Stimulated activated CD8-positive, alpha-beta memory T cell treated with anti-CD3 and anti-CD28 coated beads, Interleukin-7, amount 100 ng/mL, for 1 hour (primary cell): ENCODE measurements around the gene ATIC.
"Not testable (repeated sequence)": the region's sequence is repeated elsewhere in the genome, so short reads cannot be mapped to it uniquely, and the experiment has no call there.

ENCODE experiments used
- DNase-seq, 2 donors: peaks; one replicate each; pipeline ENCODE4 v3.0.0-alpha.2; 2020; ENCODE audit warnings: low read depth in 2 of 2

The ATIC gene

DNA sequence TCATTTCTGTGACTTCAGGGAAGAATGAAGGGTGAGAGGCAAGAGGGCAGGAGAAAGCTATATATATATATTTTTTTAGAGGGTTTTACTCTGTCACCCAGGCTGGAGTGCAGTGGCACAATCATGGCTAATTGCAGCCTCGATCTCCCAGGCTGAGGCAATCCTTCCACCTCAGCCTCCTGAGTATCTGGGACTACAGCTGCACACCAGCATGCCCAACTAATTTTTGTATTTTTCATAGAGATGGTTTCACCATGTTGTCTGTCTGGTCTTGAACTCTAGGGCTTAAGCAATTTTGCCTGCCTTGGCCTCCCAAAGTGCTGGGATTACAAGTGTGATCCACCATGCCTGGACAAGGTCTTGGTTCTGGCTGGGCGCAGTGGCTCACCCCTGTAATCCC, 3.4 kb downstream of the ATIC start:
- DNase-seq: no peak

DNA sequence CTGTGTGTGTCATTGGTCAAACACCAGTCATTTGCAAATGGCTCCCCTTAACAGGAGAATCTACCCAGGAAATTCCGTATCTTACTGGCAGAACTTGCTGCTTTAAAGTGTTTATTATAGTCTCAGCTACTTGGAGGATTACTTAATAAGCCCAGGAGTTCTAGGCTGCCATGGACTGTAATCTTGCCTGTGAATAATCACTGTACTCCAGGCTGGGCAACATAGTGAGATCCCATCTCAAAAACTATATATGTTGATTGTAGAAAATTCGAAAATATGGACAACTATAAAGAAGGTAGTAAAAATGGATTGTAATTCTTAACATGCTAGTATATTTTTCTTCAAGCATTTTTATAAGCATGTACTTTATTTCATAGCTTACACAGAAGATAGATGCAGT, 4.5 kb downstream of the ATIC start:
- no peak for DNase-seq

DNA sequence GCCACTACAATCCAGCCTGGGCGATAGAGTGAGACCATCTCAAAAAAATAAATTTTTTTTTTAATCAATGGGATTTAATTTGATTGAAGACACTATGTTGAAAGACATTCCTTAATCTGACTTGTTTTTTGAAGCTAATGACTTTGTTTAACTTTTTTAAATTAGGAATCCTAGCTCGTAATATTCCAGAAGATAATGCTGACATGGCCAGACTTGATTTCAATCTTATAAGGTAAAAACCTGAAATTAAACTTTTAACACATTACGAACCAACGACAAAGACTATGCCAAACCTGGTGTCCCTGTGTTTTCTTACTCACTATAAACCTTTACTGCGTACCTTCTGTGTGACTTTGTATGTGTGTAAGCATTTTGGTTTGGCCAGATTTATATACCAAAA, 7.6 kb downstream of the ATIC start:
- no peak for DNase-seq

DNA sequence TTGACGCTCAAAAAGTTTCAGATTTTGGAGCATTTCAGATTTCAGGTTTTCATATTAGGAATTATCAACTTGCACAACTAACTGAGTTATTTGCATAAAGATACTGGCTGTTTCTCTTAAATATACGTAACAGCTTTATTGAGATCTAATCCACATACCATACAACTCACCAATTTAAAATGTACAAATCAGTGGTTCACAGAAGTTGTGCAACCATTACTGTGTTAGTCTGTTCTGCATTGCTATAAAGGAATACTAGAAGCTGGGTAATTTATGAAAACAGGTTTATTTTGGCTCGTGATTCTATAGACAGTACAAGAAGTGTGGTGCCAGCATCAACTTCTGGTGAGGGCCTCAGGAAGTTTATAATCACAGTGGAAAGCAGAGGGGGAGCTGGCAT, 8.2 kb downstream of the ATIC start:
- DNase-seq: no peak

DNA sequence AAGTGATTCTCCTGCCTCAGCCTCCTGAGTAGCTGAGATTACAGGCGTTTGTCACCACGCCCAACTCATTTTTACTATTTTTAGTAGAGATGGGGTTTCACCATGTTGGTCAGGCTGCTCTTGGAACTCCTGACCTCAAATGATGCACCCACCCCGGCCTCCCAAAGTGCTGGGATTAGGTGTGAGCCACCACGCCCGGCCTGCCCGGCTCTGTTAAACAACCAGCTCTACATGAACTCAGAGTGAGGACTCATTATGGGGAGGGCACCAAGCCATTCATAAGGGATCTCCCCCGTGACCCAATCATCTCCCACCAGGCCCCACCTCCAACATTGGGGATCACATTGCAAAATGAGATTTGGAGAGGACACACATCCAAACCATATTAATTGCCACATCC, 8.8 kb downstream of the ATIC start:
- DNase-seq: no peak

- no peak for DNase-seq
These were observed 13.0 kb downstream of the ATIC start for GRCh38 chr2:215324811-215325210.

DNA sequence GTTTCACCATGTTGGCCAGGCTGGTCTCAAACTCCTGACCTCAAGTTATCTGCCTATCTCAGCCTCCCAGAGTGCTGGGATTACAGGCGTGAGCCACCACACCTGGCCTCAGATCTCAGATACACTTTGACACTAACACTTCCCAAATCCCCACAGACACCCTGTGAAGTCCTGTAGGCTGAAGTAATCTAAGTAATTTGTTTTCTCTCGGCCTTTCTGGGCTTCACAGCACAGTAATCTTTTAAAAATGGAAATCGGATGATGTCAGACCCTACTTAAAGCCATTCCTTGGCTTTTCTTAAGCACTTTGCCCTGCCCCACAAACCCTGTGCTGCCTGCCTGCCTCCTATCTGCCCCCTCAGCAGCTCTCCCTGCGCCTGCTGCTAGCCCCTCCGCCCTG, 16.2 kb downstream of the ATIC start:
- no peak for DNase-seq

DNA sequence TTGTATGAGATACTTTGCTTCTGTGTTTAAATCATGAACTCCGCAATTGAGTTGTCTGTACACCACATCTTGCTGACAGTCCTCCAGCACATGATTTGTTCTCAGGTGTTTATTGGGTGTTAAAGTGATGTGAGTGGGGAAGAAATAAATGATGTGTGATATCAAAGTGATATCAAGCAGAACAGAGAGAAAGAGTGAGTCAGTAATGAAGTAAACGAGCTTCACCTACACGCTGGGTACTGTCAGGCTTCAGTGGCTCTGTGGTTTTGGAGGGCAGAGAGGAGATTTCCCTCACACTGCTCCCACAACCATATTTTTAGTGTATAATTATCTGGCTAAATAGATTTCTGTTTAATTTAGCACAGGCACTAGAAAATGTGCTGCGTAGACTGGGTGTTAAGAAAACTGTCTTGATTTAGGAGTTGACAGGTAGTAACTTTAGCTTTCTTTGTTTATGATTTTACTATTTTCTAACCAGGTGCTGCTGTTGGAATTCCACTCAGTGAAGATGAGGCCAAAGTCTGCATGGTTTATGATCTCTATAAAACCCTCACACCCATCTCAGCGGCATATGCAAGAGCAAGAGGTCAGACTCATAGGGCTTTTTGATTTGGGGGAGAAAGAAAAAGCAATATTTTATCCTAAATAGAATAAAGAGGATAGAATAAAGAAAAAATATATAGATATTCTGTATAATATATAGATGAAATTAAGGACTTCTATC, 21.2 kb downstream of the ATIC start:
- no peak for DNase-seq

GRCh38 chr2:215338883-215339679, 27.2 kb downstream of the ATIC start:
- DNase-seq: no peak

DNA sequence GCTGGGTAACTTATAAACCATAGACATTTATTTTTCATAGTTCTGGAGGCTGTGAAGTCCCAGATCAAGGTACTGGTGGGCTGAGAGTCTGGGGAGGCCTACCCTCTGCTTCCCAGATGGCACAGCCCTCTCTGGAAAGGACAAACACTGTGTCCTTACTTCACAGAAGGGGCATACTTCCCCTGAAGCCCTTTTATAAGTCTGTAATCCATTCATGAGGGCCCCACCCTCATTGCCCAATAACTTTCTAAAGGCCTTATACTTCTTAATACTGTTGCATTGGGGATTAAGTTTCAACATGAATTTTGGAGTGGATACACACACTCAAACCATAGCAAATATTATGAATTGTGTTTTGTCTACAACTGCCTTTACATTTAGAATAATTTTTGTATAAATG, 36.0 kb downstream of the ATIC start:
- DNase-seq: no peak

DNA sequence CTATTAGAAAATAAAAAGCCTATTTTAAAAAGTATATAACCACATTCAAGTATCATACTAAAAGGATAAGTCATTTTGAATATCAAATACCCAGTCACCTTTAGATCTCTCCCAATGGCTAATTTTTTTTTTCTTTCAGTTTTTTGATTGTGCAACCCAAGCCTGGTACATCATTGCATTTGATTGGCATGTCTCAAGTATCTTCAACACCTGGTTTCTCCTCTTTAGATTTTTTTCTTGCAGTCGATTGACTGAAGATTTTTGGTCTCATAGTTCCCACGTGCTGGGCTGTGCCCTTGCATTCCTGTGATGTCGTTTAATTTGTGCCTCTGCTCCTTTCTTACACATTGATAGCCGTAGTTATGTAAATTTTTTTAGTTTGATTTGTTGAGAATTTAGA, 40.7 kb downstream of the ATIC start:
- no peak for DNase-seq

DNA sequence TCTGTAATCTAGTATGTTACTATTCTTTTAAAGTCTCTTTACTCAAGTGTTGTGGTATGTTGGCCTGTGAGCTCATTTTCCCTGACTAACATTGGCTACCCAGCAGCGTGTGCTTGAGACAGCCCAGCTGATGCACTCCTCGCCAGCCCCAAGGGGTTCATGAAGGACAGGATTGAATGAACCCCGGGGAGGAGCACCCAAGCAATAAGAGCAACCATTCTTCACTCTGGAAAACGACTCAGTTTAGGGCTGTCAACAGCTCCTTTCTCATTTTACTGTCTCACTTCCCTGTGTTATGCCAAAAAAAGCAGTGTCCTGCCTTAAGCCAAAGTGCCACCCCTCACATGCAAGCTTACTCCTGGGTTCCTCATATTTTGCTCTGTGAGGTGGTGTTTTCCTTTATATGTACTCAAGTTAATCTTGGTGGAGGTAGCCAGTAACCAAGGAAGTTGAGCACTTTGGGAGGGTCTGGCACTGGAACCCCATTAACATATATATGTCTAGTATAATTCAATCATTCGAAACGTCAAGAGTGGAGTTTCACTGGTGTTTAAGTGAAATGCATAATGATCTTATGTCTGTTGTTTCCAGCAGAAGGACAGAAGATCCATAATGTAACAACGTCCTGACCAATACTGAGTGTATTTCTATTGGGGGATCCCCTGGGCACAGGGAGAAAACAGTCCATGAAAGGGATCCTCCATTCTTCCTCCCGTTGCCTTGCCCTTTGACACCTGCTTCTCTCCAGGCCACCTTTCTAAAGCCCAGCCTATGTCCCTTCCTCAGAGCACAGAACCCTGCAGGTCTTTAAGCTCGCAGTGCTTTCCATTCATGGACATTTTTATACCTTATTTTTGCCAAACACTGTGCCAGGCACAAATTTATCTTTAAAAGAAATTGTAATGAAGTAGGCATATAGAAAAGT, 43.2 kb downstream of the ATIC start:
- no peak for DNase-seq

DNA sequence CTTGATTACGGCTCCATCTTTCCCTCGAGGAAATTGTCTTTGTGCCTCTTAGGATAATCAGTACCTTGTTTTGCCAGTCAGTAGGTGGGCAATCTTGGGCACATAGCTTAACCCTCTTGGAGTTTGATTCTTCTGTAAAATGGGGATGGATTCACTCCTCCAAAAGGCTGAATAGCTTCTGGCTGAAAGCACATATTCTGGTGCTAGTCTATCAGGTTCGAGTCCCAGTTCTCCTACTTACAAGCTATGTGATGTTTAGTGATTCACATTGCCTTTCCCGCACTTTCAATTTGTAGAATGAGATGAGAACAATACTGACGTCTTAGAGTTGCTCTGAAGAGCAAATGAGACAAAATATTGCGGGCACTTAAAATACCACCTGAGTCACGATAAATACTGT, 43.9 kb downstream of the ATIC start:
- no peak for DNase-seq

- DNase-seq: no peak
These were observed 44.6 kb downstream of the ATIC start for GRCh38 chr2:215356334-215356947.

DNA sequence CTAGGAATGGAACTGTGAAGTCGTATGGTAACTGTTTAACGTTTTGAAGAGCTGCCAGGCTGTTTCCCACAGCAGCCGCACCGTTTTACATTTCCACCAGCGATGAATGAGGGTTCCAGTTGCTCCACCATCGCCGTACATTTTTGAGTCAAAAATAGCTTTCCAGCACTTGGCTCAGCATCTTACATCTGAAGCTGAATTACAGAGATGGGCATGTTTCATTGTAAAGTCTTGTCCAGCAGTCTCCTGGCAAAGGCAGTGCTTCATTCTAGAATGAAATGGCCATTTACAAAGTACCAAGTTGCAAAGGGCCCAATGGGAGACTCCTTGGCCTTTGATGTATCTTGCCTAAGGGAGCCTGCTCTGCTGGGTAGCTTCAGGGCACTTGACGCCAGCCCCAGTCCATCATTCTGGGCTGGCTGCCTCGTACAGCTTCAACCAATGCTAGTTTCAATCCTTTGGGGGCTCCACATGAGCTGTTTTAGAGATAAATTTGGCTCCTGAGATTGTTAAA, 45.1 kb downstream of the ATIC start:
- DNase-seq: no peak

DNA sequence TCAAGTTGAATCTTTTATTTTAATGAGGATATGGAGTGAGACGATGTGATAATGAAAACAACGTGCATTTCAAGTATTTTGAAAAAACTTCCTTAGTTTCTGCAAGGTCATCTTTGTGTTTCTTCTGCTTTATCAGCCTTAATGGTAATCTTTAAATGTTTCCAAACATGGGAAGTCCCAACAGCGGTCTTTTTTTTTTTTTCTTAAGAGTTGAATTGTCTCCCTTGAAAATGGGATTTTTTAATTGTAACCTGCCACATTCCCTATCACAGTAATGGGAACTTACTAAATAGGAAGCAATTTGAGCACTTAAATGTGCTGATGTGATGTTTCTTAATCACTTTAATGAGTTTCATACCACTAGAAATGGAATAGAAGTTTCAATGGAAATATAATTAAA, 45.8 kb downstream of the ATIC start:
- no peak for DNase-seq

GRCh38 chr2:215358312-215358845, 46.5 kb downstream of the ATIC start:
- DNase-seq: no peak

GRCh38 chr2:215358891-215359575, 47.2 kb downstream of the ATIC start:
- DNase-seq: no peak

- DNase-seq: no peak
These were observed 47.7 kb downstream of the ATIC start for GRCh38 chr2:215359576-215359922.

DNA sequence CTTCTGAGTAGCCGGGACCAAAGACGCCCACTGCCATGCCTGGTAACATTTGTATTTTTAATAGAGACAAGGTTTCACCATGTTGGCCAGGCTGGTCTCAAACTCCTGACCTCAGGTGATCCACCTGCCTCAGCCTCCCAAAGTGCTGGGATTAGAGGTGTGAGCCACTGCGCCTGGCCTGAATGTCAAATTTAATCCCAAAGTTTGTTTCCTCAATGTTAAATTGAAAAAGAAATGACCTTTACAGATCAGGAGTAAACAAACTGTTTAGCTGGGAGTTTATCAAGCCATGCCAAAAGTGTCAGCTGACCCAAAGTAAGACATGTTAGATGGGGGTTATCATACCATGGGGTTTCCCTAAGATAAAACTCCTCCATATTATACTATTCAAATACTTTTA, 48.2 kb downstream of the ATIC start:
- not testable (repeated sequence) for DNase-seq

GRCh38 chr2:215360596-215360995, 48.7 kb downstream of the ATIC start:
- DNase-seq: no peak
